Left ventricle myocardium inferior (tissue), 1 donor: Measurements from ENCODE around the gene PRDM11. TPM values are rescaled to one million over a fixed set of nuclear protein-coding genes. Genes with fewer than 3 reads are reported as not detected.

Experiments
- DNase-seq: peaks from one replicate; pipeline ENCODE4 v3.0.0-alpha.2; 2020
- H3K27ac ChIP-seq: fragments of 200-600 bp; replicated peaks from 2 replicates; pipeline ENCODE4 v1.8.0; 2021
- H3K27me3 ChIP-seq: fragments of 200-600 bp; 2 replicates; pipeline ENCODE4 v1.8.0; 2021; ENCODE audit warnings: low read depth
- H3K36me3 ChIP-seq: fragments of 200-600 bp; 2 replicates; pipeline ENCODE4 v1.8.0; 2021
- H3K4me1 ChIP-seq: fragments of 200-600 bp; 2 replicates; pipeline ENCODE4 v1.8.0; 2021
- H3K4me3 ChIP-seq: fragments of 200-600 bp; 2 replicates; pipeline ENCODE4 v1.8.0; 2021; ENCODE audit warnings: mild to moderate bottlenecking, moderate library complexity
- H3K9me3 ChIP-seq: fragments of 200-600 bp; replicated peaks from 2 replicates; pipeline ENCODE4 v1.8.0; 2021
- intact Hi-C: fragments of 100-400 bp; cut with micrococcal nuclease; formaldehyde crosslinking; loops from one replicate; pipeline ENCODE4 v1.11.0; 2022
- total RNA-seq: library from RNA; stranded (reverse); fragmentation: NEBNext Ultra II Directional; extraction: Animal tissue kit (Norgen Biotek cat#: 25700); gene quantifications from one replicate; pipeline ENCODE4 v1.2.1, GENCODE V29; 2021
- TF ChIP-seq, protein P1 (sequence below): fragments of 200-600 bp; IDR thresholded peaks from 2 replicates; pipeline ENCODE4 v1.8.0; 2021; ENCODE audit warnings: antibody characterized with exemption, mild to moderate bottlenecking, borderline replicate concordance
- donor health status: DM: no; HTN: yes; CAD: no; lungs with severe emphysema.

PRDM11 gene
- total RNA-seq, 1 donor from 2014 or later, result 17.2 TPM

DNA sequence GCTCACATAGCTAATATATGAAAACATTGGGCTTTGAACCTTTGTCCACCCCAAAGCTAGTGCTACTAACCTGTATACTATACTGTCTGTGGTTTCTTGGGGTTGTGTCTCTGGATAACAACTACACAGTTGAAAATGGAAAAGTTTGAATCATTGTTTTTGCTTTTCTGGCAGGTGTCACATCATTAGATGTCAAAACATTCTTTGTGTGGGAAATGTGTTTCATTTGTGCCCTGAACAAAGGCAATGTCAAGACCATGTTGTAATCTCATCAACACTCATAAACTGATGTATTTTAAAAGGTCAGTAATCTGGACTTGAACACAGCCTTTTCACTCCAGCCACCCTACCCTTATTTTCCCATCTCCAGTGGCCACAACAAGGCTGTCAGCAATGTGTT, 123.2 kb downstream of the PRDM11 start:
- TF ChIP-seq, protein P1, sequence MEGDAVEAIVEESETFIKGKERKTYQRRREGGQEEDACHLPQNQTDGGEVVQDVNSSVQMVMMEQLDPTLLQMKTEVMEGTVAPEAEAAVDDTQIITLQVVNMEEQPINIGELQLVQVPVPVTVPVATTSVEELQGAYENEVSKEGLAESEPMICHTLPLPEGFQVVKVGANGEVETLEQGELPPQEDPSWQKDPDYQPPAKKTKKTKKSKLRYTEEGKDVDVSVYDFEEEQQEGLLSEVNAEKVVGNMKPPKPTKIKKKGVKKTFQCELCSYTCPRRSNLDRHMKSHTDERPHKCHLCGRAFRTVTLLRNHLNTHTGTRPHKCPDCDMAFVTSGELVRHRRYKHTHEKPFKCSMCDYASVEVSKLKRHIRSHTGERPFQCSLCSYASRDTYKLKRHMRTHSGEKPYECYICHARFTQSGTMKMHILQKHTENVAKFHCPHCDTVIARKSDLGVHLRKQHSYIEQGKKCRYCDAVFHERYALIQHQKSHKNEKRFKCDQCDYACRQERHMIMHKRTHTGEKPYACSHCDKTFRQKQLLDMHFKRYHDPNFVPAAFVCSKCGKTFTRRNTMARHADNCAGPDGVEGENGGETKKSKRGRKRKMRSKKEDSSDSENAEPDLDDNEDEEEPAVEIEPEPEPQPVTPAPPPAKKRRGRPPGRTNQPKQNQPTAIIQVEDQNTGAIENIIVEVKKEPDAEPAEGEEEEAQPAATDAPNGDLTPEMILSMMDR, result no peak
- Histone ChIP-seq H3K4me3 (no peak overlapping the region), H3K36me3 (no peaks in the 10 kb centered on the region), H3K4me1 (peaks cover 10% of the 10 kb centered on the region), H3K9me3 (no peaks in the 10 kb centered on the region), H3K27ac (no peak overlapping the region), H3K27me3 (peaks cover 75% of the 10 kb centered on the region)
- DNase-seq, result no peak
- intact Hi-C loops, result no loop called here

DNA sequence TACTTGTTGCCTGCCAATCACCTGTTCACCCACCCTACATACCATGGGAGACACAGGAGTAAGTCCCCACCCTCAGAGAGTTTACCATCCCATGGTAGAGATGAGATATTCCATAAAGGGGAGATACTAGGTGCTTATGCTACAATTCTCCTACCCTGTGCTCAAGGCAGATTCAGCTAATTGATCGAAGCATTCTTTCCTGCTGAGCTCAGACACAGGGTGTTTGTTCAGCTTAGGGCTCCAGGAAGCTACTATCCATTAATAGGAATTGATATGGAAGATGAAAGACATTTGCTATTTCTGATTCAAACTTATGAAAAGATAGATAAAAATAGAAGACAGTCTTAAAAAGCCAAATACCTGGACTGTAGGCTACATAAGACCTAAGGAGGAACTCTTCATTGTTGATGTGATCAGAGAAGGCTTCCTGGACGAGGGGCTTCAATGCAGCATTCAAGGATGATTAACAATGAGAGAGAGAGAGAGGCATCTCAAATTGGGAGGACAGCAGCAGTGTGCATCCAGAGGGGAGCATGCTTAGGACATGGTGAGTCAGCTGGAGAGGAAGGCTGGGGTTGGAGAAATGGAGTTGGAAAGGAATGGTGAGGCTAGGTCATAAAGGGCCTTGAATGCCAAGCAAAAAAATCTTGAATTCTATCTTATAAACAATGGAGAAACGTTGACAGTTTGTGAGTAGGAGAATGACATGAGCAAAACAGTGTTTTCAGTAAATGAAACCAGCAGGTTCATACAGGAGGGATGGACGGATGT, 124.7 kb downstream of the PRDM11 start:
- H3K27ac ChIP-seq, result no peak overlapping the region
- no peaks in the 10 kb centered on the region for H3K36me3 ChIP-seq
- H3K4me1 ChIP-seq, result peaks cover 10% of the 10 kb centered on the region
- H3K4me3 ChIP-seq, result no peak overlapping the region
- no peak for DNase-seq
- H3K9me3 ChIP-seq, result no peaks in the 10 kb centered on the region
- peaks cover 75% of the 10 kb centered on the region for H3K27me3 ChIP-seq
- TF ChIP-seq, protein P1, result no peak
- intact Hi-C loops, result no loop called here

DNA sequence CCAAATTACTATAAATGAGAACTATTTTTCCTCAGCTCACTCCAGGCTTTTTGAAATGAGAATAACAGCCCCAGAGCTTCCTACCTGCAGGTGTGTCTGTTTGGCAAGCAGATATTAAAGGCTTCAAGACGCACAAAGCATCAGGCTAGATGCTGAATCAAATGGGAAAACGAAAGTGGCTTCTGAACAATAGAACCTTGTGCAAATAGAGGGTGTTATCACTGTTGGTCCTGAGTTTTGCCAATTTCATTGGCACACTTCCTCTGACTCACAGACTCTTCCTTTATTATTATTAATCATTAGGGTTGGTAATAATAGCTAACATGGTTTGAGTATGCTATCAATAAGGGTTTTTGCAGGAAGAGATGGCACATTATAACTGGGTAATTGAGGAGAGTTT, 126.3 kb downstream of the PRDM11 start:
- no peaks in the 10 kb centered on the region for H3K36me3 ChIP-seq
- no peak overlapping the region for H3K27ac ChIP-seq
- DNase-seq, result no peak
- no peaks in the 10 kb centered on the region for H3K9me3 ChIP-seq
- intact Hi-C loops, result no loop called here
- peaks cover 72% of the 10 kb centered on the region for H3K27me3 ChIP-seq
- H3K4me1 ChIP-seq, result peaks cover 2% of the 10 kb centered on the region
- no peak overlapping the region for H3K4me3 ChIP-seq
- TF ChIP-seq, protein P1, result no peak

DNA sequence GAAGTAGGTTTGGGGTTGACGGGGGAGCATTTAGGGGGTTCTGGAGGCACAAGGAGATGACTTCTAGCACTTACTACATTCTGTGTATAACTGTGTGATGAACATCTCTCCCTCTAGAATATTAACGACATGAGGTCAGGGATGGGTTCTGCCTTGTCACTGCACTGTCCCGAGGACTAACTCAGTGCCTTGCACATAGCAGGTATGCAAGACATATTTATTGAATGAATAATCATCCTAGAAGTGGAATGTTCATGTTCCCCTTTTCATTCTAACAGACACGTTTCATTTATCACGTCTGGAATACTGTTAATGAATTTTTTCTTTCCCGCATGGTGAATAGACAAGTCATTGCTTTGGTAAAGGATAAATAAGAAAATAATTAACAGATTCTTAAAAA, 127.1 kb downstream of the PRDM11 start:
- Histone ChIP-seq H3K4me1 (no peaks in the 10 kb centered on the region), H3K36me3 (no peaks in the 10 kb centered on the region), H3K4me3 (no peak overlapping the region), H3K27ac (no peak overlapping the region), H3K27me3 (peaks cover 72% of the 10 kb centered on the region), H3K9me3 (no peaks in the 10 kb centered on the region)
- TF ChIP-seq, protein P1, result no peak
- intact Hi-C loops, result no loop called here
- no peak for DNase-seq

DNA sequence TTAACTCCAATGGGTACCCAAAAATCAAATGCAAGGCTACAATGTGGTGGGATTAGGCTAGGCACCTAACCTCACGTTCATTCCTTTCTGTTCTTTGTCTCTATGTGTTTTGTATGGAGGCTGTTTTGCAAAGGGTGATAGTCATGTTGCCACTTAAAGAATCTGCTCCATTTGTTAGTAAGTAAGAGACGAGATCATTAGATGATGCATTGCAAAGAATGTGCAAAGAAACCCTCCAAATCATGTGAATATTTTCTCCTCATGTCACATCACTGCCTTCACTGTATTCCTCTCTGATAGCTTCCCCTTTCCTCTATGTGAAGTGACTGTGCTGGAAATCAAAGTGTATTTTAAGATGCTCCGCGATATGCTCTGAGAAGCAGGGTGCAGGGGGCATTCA, 127.8 kb downstream of the PRDM11 start:
- peaks cover under 1% of the 10 kb centered on the region for H3K9me3 ChIP-seq
- no peak overlapping the region for H3K27ac ChIP-seq
- intact Hi-C loops, result no loop called here
- no peaks in the 10 kb centered on the region for H3K4me1 ChIP-seq
- DNase-seq, result no peak
- H3K27me3 ChIP-seq, result peaks cover 70% of the 10 kb centered on the region
- no peak overlapping the region for H3K4me3 ChIP-seq
- no peaks in the 10 kb centered on the region for H3K36me3 ChIP-seq
- TF ChIP-seq, protein P1, result no peak
